ENCODE measurements around the gene SH3RF2. TPM values are rescaled to one million over a fixed set of nuclear protein-coding genes. Genes with fewer than 3 reads are reported as not detected.

The SH3RF2 gene
- total and polyA plus RNA-seq, 2 of the 13 experiments (the other 11 are each of a cell fraction or from before 2014, with no cell fraction given): 2.6 to 3.7 TPM

DNA sequence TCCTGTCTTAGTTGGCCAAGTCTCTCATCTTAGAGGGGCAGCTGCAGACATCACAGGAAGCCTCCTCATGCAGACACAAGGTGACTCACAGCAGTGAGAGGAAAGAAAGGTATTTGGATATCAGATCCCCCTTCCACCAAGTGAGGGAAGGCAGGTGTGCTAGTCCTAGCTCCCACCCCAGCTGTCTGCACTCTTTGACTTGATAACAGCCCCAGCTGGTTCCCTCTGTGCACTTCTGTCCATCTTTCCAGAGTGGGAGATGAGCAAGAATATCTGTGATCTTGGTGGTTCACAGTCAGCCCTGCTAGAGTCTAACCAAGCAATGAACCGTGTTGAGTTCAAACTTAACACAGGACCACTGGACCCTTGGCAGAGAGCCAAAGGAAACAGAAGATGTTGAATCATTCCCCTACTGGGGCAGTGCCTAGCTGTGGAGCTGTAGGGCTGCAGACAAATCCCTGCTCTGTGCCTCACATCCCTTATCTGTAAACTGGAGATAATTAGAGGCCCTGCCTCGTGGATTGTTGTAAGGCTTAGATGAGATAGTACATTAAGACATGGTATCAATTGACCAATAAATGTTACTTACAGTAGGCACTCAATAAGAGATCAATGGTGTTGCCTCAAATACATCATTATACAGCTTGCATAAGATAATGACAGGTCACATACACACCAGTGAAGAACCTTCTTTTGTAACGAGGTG is 39.1 kb downstream of the SH3RF2 start (continued):
- TF ChIP-seq, protein P1, sequence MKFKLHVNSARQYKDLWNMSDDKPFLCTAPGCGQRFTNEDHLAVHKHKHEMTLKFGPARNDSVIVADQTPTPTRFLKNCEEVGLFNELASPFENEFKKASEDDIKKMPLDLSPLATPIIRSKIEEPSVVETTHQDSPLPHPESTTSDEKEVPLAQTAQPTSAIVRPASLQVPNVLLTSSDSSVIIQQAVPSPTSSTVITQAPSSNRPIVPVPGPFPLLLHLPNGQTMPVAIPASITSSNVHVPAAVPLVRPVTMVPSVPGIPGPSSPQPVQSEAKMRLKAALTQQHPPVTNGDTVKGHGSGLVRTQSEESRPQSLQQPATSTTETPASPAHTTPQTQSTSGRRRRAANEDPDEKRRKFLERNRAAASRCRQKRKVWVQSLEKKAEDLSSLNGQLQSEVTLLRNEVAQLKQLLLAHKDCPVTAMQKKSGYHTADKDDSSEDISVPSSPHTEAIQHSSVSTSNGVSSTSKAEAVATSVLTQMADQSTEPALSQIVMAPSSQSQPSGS (CRISPR knock-in tag; IDR thresholded peaks at IDR 0.05): peak; percentile 65; the same call in 1 of the 2 replicates
- TF ChIP-seq, protein P2, sequence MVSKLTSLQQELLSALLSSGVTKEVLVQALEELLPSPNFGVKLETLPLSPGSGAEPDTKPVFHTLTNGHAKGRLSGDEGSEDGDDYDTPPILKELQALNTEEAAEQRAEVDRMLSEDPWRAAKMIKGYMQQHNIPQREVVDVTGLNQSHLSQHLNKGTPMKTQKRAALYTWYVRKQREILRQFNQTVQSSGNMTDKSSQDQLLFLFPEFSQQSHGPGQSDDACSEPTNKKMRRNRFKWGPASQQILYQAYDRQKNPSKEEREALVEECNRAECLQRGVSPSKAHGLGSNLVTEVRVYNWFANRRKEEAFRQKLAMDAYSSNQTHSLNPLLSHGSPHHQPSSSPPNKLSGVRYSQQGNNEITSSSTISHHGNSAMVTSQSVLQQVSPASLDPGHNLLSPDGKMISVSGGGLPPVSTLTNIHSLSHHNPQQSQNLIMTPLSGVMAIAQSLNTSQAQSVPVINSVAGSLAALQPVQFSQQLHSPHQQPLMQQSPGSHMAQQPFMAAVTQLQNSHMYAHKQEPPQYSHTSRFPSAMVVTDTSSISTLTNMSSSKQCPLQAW (CRISPR knock-in tag; IDR thresholded peaks at IDR 0.05): peak; percentile 55
- TF ChIP-seq SP2 (CRISPR knock-in tag; IDR thresholded peaks at IDR 0.05) (no peak), ZNF3 (CRISPR knock-in tag; IDR thresholded peaks at IDR 0.05) (peak; percentile 78), RAD51 (IDR thresholded peaks at IDR 0.05; ENCODE audit: borderline replicate concordance) (no peak), GATA4 (IDR thresholded peaks at IDR 0.05; ENCODE audit: borderline replicate concordance, low read depth) (peak; percentile 83; the same call in 1 of the 2 replicates), SMC3 (IDR thresholded peaks at IDR 0.05; ENCODE audit: low read length) (peak; percentile 28; the same call in 1 of the 2 replicates), NCOA2 (CRISPR knock-in tag; IDR thresholded peaks at IDR 0.05) (peak; percentile 64), CBX5 (CRISPR knock-in tag; IDR thresholded peaks at IDR 0.05; ENCODE audit: borderline replicate concordance) (peak; percentile 26; the same call in 1 of the 2 replicates), ZFP41 (CRISPR knock-in tag; IDR thresholded peaks at IDR 0.05; ENCODE audit: borderline replicate concordance) (no peak), FOXP1 (IDR thresholded peaks at IDR 0.05) (no peak), FOXP1 (CRISPR knock-in tag; IDR thresholded peaks at IDR 0.05) (peak; percentile 40; the same call in 1 of the 2 replicates), NONO (IDR thresholded peaks at IDR 0.05) (no peak), NONO (CRISPR knock-in tag; conservative IDR thresholded peaks at IDR 0.05) (0 out of 2 replicates have a peak, but pooled peaks have one; percentile 17), MTF2 (CRISPR knock-in tag; IDR thresholded peaks at IDR 0.05; ENCODE audit: borderline replicate concordance) (no peak), ZNF225 (CRISPR knock-in tag; IDR thresholded peaks at IDR 0.05) (no peak), ZNF543 (CRISPR knock-in tag; IDR thresholded peaks at IDR 0.05) (no peak)
- TF ChIP-seq, protein P3, sequence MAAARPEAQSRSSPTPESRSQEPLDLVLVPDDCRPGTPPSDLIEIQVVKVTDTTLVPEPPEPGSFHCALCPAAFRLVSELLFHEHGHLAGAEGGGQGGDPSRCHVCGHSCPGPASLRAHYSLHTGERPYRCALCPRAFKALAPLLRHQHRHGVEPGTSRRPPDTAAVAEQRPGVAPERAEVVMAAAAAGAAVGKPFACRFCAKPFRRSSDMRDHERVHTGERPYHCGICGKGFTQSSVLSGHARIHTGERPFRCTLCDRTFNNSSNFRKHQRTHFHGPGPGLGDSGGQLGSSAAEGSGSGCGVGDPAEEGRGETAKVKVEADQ (CRISPR knock-in tag; IDR thresholded peaks at IDR 0.05; ENCODE audit: borderline replicate concordance): peak; percentile 68; the same call in 1 of the 2 replicates
- TF ChIP-seq, protein P4, sequence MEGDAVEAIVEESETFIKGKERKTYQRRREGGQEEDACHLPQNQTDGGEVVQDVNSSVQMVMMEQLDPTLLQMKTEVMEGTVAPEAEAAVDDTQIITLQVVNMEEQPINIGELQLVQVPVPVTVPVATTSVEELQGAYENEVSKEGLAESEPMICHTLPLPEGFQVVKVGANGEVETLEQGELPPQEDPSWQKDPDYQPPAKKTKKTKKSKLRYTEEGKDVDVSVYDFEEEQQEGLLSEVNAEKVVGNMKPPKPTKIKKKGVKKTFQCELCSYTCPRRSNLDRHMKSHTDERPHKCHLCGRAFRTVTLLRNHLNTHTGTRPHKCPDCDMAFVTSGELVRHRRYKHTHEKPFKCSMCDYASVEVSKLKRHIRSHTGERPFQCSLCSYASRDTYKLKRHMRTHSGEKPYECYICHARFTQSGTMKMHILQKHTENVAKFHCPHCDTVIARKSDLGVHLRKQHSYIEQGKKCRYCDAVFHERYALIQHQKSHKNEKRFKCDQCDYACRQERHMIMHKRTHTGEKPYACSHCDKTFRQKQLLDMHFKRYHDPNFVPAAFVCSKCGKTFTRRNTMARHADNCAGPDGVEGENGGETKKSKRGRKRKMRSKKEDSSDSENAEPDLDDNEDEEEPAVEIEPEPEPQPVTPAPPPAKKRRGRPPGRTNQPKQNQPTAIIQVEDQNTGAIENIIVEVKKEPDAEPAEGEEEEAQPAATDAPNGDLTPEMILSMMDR (CRISPR knock-in tag; IDR thresholded peaks at IDR 0.05): peak; percentile 36; the same call in 1 of the 2 replicates
- TF ChIP-seq, protein P5, sequence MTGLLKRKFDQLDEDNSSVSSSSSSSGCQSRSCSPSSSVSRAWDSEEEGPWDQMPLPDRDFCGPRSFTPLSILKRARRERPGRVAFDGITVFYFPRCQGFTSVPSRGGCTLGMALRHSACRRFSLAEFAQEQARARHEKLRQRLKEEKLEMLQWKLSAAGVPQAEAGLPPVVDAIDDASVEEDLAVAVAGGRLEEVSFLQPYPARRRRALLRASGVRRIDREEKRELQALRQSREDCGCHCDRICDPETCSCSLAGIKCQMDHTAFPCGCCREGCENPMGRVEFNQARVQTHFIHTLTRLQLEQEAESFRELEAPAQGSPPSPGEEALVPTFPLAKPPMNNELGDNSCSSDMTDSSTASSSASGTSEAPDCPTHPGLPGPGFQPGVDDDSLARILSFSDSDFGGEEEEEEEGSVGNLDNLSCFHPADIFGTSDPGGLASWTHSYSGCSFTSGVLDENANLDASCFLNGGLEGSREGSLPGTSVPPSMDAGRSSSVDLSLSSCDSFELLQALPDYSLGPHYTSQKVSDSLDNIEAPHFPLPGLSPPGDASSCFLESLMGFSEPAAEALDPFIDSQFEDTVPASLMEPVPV (CRISPR knock-in tag; IDR thresholded peaks at IDR 0.05): no peak
- TF ChIP-seq, protein P6, sequence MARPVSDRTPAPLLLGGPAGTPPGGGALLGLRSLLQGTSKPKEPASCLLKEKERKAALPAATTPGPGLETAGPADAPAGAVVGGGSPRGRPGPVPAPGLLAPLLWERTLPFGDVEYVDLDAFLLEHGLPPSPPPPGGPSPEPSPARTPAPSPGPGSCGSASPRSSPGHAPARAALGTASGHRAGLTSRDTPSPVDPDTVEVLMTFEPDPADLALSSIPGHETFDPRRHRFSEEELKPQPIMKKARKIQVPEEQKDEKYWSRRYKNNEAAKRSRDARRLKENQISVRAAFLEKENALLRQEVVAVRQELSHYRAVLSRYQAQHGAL (CRISPR knock-in tag; IDR thresholded peaks at IDR 0.05; ENCODE audit: not compliant biosample characterization): no peak
